HG03558 (cell line): ENCODE results near the gene SMC6.

ENCODE experiments used
- ATAC-seq: cut with Tn5 transposase; IDR thresholded peaks from one replicate; pipeline ENCODE4 v1.9.1; 2021; ENCODE audit warnings: moderate number of reproducible peaks; ENCODE audit not compliant: unreplicated experiment; ENCODE audit errors: extremely low read depth

The SMC6 gene

GRCh38 chr2:17660219-17660618, 93.4 kb downstream of the SMC6 start:
- no peak for ATAC-seq

GRCh38 chr2:17658251-17658843, 95.3 kb downstream of the SMC6 start:
- ATAC-seq, result peak; percentile 56

- ATAC-seq, result no peak
Observed at GRCh38 chr2:17657759-17658158, 95.9 kb downstream of the SMC6 start.

- no peak for ATAC-seq
Observed at GRCh38 chr2:17652681-17653394, 100.8 kb downstream of the SMC6 start.

- ATAC-seq, result no peak
Observed at GRCh38 chr2:17649026-17649425, 104.6 kb downstream of the SMC6 start.

- ATAC-seq, result no peak
Observed at GRCh38 chr2:17648581-17648980, 105.0 kb downstream of the SMC6 start.

GRCh38 chr2:17646838-17647701, 106.5 kb downstream of the SMC6 start:
- no peak for ATAC-seq

- ATAC-seq, result peak; percentile 89
Observed at GRCh38 chr2:17646081-17646554, 107.5 kb downstream of the SMC6 start.

- ATAC-seq, result no peak
Observed at GRCh38 chr2:17644997-17645720, 108.5 kb downstream of the SMC6 start.

GRCh38 chr2:17643031-17643615, 110.5 kb downstream of the SMC6 start:
- no peak for ATAC-seq

- ATAC-seq, result no peak
Observed at GRCh38 chr2:17640406-17640805, 113.2 kb downstream of the SMC6 start.

- ATAC-seq, result no peak
Observed at GRCh38 chr2:17638196-17638743, 115.3 kb downstream of the SMC6 start.

GRCh38 chr2:17637131-17637906, 116.3 kb downstream of the SMC6 start:
- ATAC-seq, result no peak

GRCh38 chr2:17636257-17636656, 117.4 kb downstream of the SMC6 start:
- no peak for ATAC-seq

GRCh38 chr2:17634997-17635396, 118.6 kb downstream of the SMC6 start:
- ATAC-seq, result no peak

GRCh38 chr2:17630089-17630488, 123.5 kb downstream of the SMC6 start:
- no peak for ATAC-seq

GRCh38 chr2:17628349-17629261, 125.0 kb downstream of the SMC6 start:
- no peak for ATAC-seq

- ATAC-seq, result no peak
Observed at GRCh38 chr2:17627434-17627833, 126.2 kb downstream of the SMC6 start.
